HG03280 (cell line): ENCODE data around the gene TSPAN31.
A peak's percentile ranks its signal among the peaks of the same experiment; 100 is the strongest.
"Not testable (repeated sequence)": the region's sequence is repeated elsewhere in the genome, so short reads cannot be mapped to it uniquely, and the experiment has no call there.

Experiments used
- ATAC-seq: cut with Tn5 transposase; IDR thresholded peaks from one replicate; pipeline ENCODE4 v1.9.1; 2021; ENCODE audit warnings: mild to moderate bottlenecking, moderate library complexity; ENCODE audit not compliant: unreplicated experiment

Gene TSPAN31

DNA sequence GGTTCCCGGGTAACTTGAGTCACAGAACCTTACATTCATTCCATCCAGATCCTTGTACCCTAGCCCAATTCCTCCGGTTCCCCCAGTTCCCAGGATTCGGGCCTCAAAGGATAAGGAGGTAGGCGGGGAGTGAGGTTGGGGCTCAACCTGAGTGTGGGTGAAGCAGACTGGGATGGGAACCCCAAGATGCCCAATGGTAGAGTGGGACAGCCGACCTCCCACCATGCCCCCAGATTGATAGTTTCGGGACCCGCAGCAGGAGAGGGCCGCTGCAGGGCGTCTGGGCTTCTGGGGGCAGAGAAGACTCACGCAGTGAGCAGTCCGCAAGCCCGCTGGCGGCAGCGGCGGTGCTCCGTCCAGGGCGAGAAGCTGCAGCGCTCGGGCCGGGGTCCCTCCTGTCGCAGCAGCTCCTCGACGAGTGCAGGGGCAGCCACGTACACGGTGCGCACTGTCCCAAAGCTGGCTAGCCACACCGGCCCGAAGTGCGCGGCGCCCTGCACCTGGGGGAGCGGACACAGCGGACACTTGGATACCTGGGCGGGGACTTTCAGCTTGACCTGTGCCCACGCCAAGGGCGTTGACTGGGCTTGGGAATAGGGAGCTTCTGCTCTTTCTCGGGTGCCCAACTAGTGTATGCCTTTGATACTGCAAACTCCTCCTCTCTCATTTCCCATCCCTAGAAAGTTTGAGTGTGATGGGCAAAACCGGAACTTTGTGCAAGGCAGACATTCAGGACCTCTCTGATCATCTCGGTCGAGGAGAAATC is 21.0 kb downstream of the TSPAN31 start:
- no peak for ATAC-seq

DNA sequence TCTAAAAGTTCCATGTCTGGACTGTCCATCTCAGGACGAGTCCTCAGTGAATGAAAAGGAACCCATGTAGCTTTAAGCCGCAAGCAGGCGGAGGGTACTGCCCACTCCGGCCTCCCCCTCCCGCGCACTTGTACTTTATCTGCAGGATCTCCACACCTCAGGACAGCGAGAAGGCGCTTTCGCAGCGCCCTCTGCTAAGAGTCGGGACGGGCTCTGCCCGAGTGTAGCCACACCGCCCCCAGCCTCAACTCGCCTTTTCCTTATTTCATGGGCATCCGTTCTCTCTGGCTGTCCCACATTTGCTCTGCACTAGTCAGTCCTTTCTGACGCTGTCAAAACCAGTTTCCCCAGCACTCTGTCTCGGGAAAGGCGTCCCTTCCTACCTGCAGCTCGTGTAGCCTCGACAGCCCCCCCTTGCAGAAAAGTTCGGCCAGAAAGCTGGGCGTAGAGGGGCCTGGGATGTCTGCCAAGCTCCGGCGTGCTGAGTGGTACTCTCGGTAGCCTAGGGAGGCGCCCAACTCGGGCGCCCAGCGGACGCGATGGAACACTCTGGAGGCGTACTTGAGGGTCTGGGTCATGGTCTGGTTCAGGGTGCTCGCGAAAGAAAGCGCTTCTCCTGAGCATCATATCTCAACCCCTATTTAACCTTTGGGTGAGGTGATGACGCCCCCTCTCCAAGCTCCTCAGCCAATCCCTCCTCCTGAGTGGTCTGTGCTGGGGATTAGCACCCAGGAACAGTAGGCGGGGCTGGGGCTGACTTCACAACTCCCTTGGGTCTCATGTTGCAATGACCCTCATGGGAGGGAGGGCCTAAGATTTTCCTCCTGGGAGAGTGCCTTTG is 21.8 kb downstream of the TSPAN31 start, which contains the start of gene CYP27B1:
Gene CYP27B1 (minus strand): TSS at position 615 of the 841 bp plus-strand sequence. CDS start 37 bp downstream, at position 578.
- no peak for ATAC-seq

GRCh38 chr12:57767305-57767698 is 22.5 kb downstream of the TSPAN31 start:
- no peak for ATAC-seq

GRCh38 chr12:57767876-57768275 is 23.0 kb downstream of the TSPAN31 start:
- no peak for ATAC-seq

GRCh38 chr12:57769594-57769993 is 24.8 kb downstream of the TSPAN31 start:
- ATAC-seq: no peak

GRCh38 chr12:57770734-57771133 is 25.9 kb downstream of the TSPAN31 start:
- ATAC-seq: no peak

DNA sequence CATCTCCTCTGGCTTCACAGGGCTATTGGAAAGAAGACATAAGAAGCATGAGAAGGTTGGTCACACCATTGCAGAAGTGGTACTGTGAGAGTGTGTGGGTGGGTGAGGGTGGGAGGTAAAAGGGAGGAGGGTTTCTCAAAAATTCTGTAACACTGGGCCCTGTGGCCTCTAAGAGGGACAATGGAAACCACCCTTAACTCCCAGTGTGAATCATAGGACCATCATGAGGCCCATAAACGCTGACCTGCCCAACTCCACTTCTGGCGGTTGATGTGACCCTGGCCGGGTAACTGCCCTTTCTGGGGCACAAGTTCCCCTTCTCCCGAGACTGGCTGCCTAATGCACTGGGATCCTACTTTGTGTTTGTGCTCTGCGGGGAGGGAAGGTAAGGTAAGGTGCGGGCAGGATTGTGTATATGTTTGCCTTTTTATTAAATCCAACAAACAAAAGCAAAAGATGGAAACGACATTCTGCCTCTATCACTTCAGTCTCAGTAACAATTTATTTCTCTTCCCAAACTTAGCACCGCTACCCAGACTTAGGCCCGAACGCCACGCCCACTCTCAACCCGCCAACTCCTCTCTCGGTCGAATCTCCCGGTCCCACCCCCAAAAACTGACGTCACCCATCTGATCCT is 26.5 kb downstream of the TSPAN31 start:
- peak; percentile 73 for ATAC-seq

- peak; percentile 78 for ATAC-seq
Measured at GRCh38 chr12:57771873-57772428, 27.1 kb downstream of the TSPAN31 start, which contains the start of gene METTL1. Gene METTL1 (minus strand): TSS chr12:57772105. CDS start chr12:57772083, 22 bp downstream.

- peak; percentile 15 for ATAC-seq
Measured at GRCh38 chr12:57772429-57773322, 27.8 kb downstream of the TSPAN31 start, which contains the start of gene EEF1AKMT3. Gene EEF1AKMT3 (plus strand): TSS chr12:57772614. CDS start chr12:57772725, 111 bp downstream.

DNA sequence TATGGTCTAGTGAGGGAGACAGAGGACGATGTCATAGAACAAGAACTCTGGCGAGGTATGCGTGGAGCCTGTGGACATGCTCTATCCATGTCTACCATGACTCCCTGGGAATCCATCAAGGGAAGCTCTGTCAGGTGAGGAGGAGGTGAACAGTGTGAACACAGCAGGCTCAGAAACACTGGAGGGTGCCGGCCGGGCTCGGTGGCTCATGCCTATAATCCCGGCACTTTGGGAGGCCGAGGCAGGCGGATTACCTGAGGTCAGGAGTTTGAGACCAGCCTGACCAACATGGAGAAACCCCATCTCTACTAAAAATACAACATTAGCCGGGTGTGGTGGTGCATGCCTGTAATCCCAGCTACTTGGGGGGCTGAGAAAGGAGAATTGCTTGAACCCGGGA is 29.8 kb downstream of the TSPAN31 start:
- ATAC-seq: not testable (repeated sequence)

DNA sequence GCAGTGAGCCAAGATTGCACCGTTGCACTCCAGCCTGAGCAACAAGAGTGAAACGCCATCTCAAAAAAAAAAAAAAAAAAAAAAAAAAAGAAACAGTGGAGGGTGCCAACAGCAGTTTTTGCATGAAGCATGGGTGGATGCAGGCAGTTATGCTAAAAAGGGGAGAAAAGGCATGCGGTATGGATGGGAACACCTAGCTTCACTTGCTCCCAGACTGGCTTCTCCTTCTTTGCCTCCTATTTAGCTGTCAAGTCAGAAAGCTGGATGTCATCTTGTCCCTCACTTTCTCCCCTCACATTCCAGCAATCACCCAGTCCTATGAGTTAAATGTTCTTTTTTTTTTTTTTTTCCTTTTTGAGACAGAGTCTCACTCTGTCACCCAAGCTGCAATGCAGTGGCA is 30.2 kb downstream of the TSPAN31 start:
- ATAC-seq: no peak

DNA sequence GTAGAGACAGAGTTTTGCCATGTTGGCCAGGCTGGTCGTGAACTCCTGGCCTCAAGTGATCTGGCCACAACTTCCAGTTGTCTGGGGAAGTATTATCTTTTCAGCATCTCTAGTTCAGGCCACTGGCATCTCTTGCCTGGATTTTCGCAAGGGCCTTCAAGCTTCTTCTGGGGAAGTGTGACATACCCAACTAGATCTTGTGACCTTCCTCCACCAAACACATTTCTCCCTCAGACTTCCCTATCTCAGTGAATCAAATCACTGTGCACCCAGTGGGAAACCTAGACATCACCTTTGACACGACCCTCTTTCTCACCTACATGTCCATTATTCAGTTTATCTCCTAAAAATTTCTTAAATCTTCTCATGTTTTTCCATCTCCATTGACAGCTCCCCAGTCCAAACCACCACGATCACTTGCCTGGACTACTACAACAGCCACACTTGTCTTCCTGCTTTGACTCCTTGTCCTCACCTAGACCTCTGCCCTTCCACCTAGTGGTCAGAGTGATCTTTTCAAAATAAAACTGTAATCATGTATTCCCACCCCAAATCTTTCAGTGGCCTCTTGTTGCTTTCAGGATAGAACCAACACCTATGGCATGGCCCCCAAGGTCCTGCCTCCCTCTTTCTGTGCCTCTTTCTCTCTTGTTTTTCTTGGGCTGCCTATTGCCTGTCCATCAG is 30.9 kb downstream of the TSPAN31 start:
- ATAC-seq: no peak

DNA sequence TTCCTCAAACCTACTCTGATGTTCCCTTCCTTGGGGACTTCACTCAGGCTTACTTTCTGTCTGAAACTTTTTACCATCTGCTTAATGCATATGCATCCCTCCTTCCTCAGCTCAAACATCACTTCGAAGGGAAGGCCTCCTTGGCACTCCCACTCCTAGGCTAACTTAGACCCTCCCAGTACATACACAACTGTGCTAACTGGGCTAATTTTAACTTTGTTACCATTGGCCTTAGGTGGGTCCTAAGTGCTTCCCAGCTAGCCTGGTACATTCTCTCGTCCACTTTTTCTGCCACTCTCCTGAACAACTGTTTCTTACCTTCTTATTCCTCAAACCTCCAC is 31.4 kb downstream of the TSPAN31 start:
- ATAC-seq: no peak

DNA sequence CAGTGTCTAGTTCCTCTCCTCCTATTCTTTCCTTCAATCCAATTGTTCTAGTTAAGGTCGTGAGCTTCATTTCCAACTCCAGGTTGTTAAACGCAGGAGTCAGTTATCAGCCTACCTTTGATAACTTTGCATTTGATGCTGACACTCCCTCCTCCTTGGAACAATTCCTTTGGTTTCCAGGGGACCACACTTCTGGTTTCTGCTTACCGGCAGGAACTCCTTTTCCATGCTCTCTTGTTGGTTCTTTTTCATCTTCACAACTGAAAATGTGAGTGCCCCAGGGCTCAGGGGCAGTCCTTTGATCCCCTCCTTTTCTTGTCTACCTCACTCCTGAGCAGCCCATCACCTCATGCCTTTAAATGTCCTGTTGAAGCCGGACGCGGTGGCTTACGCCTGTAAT is 32.5 kb downstream of the TSPAN31 start:
- no peak for ATAC-seq

GRCh38 chr12:57777911-57778310 is 33.1 kb downstream of the TSPAN31 start:
- ATAC-seq: no peak

GRCh38 chr12:57779736-57780135 is 34.9 kb downstream of the TSPAN31 start:
- ATAC-seq: no peak

GRCh38 chr12:57780284-57780897 is 35.6 kb downstream of the TSPAN31 start:
- ATAC-seq: no peak

DNA sequence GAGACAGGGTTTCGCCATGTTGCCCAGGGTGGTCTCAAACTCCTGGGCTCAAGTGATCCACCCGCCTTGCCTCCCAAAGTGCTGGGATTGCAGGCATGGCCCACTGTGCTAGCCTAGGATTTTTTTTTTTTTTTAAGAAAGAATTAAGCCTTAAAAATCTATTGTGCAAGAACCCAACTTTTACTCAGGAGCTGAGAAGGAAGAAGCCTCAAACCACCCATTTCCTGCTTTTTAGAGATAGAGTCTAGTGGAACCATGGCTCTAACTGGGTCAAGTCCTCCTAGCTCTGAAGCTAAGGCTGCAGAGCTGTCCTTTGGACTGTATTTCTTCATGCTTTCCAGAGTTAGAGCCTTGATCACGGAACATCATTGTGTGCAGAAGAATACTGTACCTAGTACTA is 36.4 kb downstream of the TSPAN31 start:
- ATAC-seq: no peak

GRCh38 chr12:57781801-57782200 is 37.0 kb downstream of the TSPAN31 start:
- no peak for ATAC-seq
